Keratinocyte (primary cell): ENCODE measurements around the gene ZNF710.

Experiments
- EZH2 ChIP-seq: IDR thresholded peaks from one replicate; pipeline ENCODE4 v1.6.1; 2012; ENCODE audit warnings: inconsistent platforms, mild to moderate bottlenecking, low read length, moderate library complexity
- TF ChIP-seq, protein P1 (sequence below), 3 experiments: IDR thresholded peaks in 1 of 3; conservative IDR thresholded peaks in 1 of 3; optimal IDR thresholded peaks in 1 of 3; 2 replicates in 2 of 3; 3 replicates in 1 of 3; pipeline versions ENCODE3 to v1.5.1; 2011; ENCODE audit warnings: low read length in 3 of 3, mild to moderate bottlenecking in 3 of 3, moderate library complexity in 2 of 3, control low read depth in 1 of 3, inconsistent platforms in 1 of 3; ENCODE audit not compliant: insufficient read depth in 2 of 3; ENCODE audit errors: extremely low read depth in 1 of 3

DNA sequence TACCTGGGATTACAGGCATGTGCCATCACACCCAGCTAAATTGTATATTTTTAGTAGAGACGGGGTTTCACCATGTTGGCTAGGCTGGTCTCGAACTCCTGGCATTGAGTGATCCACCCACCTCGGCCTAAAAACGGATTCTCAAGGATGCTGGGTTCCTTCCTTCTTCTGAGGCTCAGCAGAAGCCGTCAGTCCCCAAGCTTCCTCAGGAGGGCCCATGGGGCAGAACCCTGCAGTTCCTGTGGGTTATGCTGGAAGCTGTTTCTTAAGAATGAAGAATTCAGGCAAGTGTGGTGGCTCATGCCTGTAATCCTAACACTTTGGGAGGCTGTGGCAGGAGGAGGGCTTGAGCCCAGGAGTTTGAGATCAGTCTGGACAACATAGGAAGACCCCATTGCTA, 29.0 kb upstream of the ZNF710 start:
- TF ChIP-seq, protein P1, sequence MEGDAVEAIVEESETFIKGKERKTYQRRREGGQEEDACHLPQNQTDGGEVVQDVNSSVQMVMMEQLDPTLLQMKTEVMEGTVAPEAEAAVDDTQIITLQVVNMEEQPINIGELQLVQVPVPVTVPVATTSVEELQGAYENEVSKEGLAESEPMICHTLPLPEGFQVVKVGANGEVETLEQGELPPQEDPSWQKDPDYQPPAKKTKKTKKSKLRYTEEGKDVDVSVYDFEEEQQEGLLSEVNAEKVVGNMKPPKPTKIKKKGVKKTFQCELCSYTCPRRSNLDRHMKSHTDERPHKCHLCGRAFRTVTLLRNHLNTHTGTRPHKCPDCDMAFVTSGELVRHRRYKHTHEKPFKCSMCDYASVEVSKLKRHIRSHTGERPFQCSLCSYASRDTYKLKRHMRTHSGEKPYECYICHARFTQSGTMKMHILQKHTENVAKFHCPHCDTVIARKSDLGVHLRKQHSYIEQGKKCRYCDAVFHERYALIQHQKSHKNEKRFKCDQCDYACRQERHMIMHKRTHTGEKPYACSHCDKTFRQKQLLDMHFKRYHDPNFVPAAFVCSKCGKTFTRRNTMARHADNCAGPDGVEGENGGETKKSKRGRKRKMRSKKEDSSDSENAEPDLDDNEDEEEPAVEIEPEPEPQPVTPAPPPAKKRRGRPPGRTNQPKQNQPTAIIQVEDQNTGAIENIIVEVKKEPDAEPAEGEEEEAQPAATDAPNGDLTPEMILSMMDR (optimal IDR thresholded peaks at IDR 0.05 in 1 of 3, IDR thresholded peaks at IDR 0.05 in 1 of 3, conservative IDR thresholded peaks at IDR 0.05 in 1 of 3; ENCODE audit: extremely low read depth in 1 of 3, insufficient read depth in 2 of 3, low read length in 3 of 3), result no peak
- no peak for TF ChIP-seq EZH2
